ENCODE data around the gene NCKAP1. TPM values are rescaled to one million over a fixed set of nuclear protein-coding genes. Genes with fewer than 3 reads are reported as not detected.

Gene NCKAP1
- total RNA-seq, 6 donors from 2014 or later = 34.2 to 129 (median 83.9) TPM

DNA sequence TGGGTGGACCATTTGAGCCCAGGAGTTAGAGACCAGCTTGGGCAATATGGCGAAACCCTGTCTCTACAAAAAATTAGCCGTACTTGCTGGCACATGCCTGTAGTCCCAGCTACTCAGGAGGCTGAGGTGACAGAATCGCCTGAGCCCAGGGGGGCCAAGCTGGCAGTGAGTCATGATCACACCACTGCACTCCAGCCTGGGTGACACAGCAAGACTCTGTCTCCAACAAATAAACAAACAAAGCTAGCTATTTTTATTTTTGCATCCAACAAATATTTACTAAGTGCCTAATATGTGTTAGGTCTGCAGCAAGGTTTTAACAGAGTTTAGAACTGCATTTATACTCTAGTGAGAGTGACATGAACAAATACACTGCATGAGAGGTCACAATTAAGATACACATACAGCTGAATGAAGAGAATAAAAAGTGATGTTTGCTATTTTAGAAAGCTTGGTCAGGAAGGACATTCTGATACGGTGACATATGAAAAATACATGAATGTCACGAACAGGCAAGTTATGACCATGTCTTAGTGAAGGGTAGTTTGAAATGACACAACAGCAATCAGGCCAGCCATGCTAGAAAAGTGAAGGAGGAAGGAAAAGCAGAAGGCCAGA lies 88.6 kb downstream of the NCKAP1 start:
- Histone ChIP-seq H3K27me3 (no peaks in the 10 kb centered on the region), H3K27ac (no peak overlapping the region), H3K4me1 (peaks cover 0 to 6% (median 2%) of the 10 kb centered on the region in 4 donors), H3K36me3 (peaks cover 0 to 48% (median 9%) of the 10 kb centered on the region in 4 donors), H3K4me3 (no peak overlapping the region), H3K9me3 (no peaks in the 10 kb centered on the region)
- 71 to 85% methylated on average over 5 of the region's 5 CpGs for WGBS, 2 donors
- TF ChIP-seq POLR2A (IDR thresholded peaks at IDR 0.05) = no peak
- TF ChIP-seq POLR2AphosphoS5 (IDR thresholded peaks at IDR 0.05) = no peak
- TF ChIP-seq, protein P1, sequence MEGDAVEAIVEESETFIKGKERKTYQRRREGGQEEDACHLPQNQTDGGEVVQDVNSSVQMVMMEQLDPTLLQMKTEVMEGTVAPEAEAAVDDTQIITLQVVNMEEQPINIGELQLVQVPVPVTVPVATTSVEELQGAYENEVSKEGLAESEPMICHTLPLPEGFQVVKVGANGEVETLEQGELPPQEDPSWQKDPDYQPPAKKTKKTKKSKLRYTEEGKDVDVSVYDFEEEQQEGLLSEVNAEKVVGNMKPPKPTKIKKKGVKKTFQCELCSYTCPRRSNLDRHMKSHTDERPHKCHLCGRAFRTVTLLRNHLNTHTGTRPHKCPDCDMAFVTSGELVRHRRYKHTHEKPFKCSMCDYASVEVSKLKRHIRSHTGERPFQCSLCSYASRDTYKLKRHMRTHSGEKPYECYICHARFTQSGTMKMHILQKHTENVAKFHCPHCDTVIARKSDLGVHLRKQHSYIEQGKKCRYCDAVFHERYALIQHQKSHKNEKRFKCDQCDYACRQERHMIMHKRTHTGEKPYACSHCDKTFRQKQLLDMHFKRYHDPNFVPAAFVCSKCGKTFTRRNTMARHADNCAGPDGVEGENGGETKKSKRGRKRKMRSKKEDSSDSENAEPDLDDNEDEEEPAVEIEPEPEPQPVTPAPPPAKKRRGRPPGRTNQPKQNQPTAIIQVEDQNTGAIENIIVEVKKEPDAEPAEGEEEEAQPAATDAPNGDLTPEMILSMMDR (IDR thresholded peaks at IDR 0.05) = no peak
- ATAC-seq (ENCODE audit: low FRiP score in 2 of 2) (no peak), DNase-seq (no peak)

DNA sequence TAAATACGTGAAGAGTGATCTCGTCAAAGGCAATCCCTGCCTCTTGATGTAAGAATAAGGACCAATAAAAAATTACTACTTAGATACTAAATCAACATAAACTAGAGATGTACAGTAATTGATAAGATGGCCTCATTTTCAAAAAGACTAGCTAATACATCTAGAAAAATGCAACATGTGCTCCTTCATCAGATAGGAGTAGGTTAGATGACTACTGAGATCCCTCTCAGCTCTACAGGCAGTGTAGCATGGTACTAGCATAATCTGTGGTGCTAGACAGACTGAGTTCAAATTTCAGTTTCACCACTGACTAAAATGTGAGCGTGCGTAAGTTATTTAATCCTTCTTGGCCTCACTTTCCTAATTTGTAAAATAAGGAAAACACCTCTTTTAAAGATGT lies 89.2 kb downstream of the NCKAP1 start:
- Histone ChIP-seq H3K36me3 (peaks cover 0 to 46% (median 9%) of the 10 kb centered on the region in 4 donors), H3K4me1 (peaks cover 0 to 6% (median 2%) of the 10 kb centered on the region in 4 donors), H3K4me3 (no peak overlapping the region), H3K9me3 (no peaks in the 10 kb centered on the region), H3K27me3 (no peaks in the 10 kb centered on the region), H3K27ac (no peak overlapping the region)
- no peak for TF ChIP-seq POLR2AphosphoS5 (IDR thresholded peaks at IDR 0.05)
- WGBS, 2 donors = 85 to 94% methylated on average over 4 of the region's 4 CpGs
- ATAC-seq (ENCODE audit: low FRiP score in 2 of 2) (no peak), DNase-seq (no peak)

DNA sequence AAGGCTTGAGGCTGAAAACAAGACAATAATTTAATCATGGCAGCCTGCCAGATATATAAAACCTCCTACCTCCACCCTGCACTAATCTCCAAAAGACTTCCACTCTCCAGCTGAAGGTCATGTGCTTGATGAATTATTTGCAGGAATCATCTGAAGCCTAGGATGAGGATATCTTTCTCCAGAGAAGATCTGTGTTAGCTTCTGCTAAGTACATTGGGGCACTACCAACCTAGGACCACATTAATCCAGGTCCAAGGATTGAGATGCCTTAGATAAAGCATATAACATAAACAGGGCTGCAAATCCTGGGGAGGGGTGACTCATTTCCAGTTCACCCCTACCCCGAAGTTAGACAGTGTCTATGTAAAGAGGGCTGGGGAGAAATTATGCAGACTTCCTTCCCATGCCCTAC lies 91.3 kb downstream of the NCKAP1 start:
- WGBS, 2 donors = 60 to 71% methylated on average over 1 of the region's 1 CpG
- no peak overlapping the region for H3K27ac ChIP-seq
- ATAC-seq (ENCODE audit: low FRiP score in 2 of 2) = no peak
- H3K4me3 ChIP-seq = no peak overlapping the region
- TF ChIP-seq POLR2A (IDR thresholded peaks at IDR 0.05) (no peak), EP300 (IDR thresholded peaks at IDR 0.05) (no peak), POLR2AphosphoS5 (IDR thresholded peaks at IDR 0.05) (no peak)
- TF ChIP-seq, protein P1 (IDR thresholded peaks at IDR 0.05) = no peak
- H3K27me3 ChIP-seq = no peaks in the 10 kb centered on the region
- peaks cover 0 to 37% (median 9%) of the 10 kb centered on the region in 4 donors for H3K36me3 ChIP-seq
- DNase-seq = no peak
- H3K9me3 ChIP-seq = no peaks in the 10 kb centered on the region
- H3K4me1 ChIP-seq = peaks cover 0 to 6% (median 2%) of the 10 kb centered on the region in 4 donors

DNA sequence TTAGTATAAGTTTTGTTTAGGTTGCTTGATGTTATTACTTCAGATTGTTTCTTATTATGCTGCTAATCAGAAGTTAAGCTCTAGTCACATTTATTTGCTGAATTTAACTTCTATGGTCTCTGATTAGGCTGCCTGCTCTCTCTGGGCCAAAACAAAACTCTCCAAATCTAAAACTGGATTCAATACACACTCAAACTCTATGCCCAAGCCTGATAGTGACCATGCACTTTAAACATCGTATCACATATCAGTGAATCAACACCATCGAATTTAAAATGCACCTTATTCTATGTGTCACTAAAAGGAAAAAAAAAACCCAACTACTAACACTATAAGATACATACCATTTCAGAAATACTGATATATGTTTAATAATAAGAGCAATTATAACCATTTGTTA lies 94.9 kb downstream of the NCKAP1 start:
- DNase-seq (no peak), ATAC-seq (ENCODE audit: low FRiP score in 2 of 2) (no peak)
- WGBS, 2 donors = 45 to 50% methylated on average over 2 of the region's 2 CpGs
- no peak for TF ChIP-seq EP300 (IDR thresholded peaks at IDR 0.05)
- no peaks in the 10 kb centered on the region for H3K9me3 ChIP-seq
- no peak overlapping the region for H3K4me3 ChIP-seq
- no peaks in the 10 kb centered on the region for H3K27me3 ChIP-seq
- peaks cover 0 to 6% (median 2%) of the 10 kb centered on the region in 4 donors for H3K4me1 ChIP-seq
- no peak overlapping the region for H3K27ac ChIP-seq
- H3K36me3 ChIP-seq = peaks cover 0 to 46% (median 4%) of the 10 kb centered on the region in 4 donors

DNA sequence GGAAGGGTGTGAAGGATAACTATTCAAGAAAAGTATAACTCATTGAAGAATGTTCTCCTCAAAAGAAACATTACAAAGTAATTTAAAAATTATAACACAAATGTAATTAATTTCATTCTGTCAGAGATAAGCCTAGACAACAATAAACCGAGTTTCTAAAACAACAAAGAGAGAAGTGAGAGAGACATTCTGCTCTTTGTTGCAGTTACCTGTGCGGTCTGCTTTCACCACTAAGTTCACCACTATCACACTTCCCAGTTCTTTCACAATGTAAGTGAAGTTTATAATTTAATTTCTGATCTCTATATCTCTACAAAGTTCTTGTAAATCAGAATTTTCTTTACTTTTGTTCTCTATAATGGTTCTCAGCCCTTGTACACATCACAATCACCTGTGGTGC lies 95.5 kb downstream of the NCKAP1 start:
- 71 to 81% methylated on average over 2 of the region's 2 CpGs for WGBS, 2 donors
- TF ChIP-seq EP300 (IDR thresholded peaks at IDR 0.05) (no peak), POLR2AphosphoS5 (IDR thresholded peaks at IDR 0.05) (no peak), POLR2A (IDR thresholded peaks at IDR 0.05) (no peak)
- TF ChIP-seq, protein P1 (IDR thresholded peaks at IDR 0.05) = no peak
- Histone ChIP-seq H3K9me3 (no peaks in the 10 kb centered on the region), H3K4me1 (peaks cover 0 to 6% (median 2%) of the 10 kb centered on the region in 4 donors), H3K27ac (no peak overlapping the region), H3K27me3 (no peaks in the 10 kb centered on the region), H3K4me3 (no peak overlapping the region), H3K36me3 (peaks cover 0 to 50% (median 4%) of the 10 kb centered on the region in 4 donors)
- ATAC-seq (ENCODE audit: low FRiP score in 2 of 2) (no peak), DNase-seq (no peak)

DNA sequence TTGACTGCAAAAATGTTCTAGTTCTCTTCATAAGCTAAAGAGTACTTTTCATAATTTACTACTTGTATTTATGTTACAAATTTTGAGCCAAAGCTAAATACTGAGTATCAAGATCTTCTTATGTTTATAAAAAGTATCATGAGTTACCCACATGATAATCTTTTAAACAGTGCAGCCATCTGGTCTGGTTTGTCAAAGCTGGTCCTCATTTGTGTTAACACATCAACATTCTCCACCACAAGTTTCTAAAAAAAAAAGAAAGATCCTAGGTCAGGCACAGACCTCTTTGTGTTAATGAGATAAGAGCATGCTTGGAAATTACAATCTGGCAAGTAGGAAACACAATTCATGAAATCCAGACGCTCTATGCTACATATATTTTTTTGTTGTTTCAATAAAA lies 96.3 kb downstream of the NCKAP1 start:
- no peak for ATAC-seq (ENCODE audit: low FRiP score in 2 of 2)
- Histone ChIP-seq H3K4me1 (peaks cover 0 to 3% (median 0%) of the 10 kb centered on the region in 4 donors), H3K9me3 (no peaks in the 10 kb centered on the region), H3K4me3 (no peak overlapping the region), H3K36me3 (peaks cover 0 to 52% (median 1%) of the 10 kb centered on the region in 4 donors), H3K27ac (no peak overlapping the region), H3K27me3 (no peaks in the 10 kb centered on the region)
- TF ChIP-seq, protein P1 (IDR thresholded peaks at IDR 0.05) = no peak
- TF ChIP-seq POLR2A (IDR thresholded peaks at IDR 0.05) (no peak), EP300 (IDR thresholded peaks at IDR 0.05) (no peak), POLR2AphosphoS5 (IDR thresholded peaks at IDR 0.05) (no peak)
- 66 to 71% methylated on average over 1 of the region's 1 CpG for WGBS, 2 donors
- no peak for DNase-seq
